Type B pancreatic cell (in vitro differentiated cells): ENCODE data around the gene ITSN2. TPM values are rescaled to one million over a fixed set of nuclear protein-coding genes. Genes with fewer than 3 reads are reported as not detected.

Experiments
- DNase-seq: peaks from one replicate; pipeline ENCODE4 v3.0.0; 2021; ENCODE audit warnings: mixed read lengths; ENCODE audit not compliant: unreplicated experiment; ENCODE audit errors: extremely low spot score
- H3K27ac Mint-ChIP-seq: 2 replicates; pipeline ENCODE4 v1.8.0; 2021; ENCODE audit warnings: mild to moderate bottlenecking, mixed read lengths
- H3K27me3 Mint-ChIP-seq: 2 replicates; pipeline ENCODE4 v1.8.0; 2021; ENCODE audit warnings: mixed read lengths
- H3K36me3 Mint-ChIP-seq: 2 replicates; pipeline ENCODE4 v1.8.0; 2021; ENCODE audit warnings: mixed read lengths
- H3K4me1 Mint-ChIP-seq: one replicate; pipeline ENCODE4 v1.8.0; 2021; ENCODE audit warnings: mixed read lengths; ENCODE audit not compliant: unreplicated experiment
- H3K4me3 Mint-ChIP-seq: 2 replicates; pipeline ENCODE4 v1.8.0; 2021; ENCODE audit warnings: mild to moderate bottlenecking, mixed read lengths
- H3K9me3 Mint-ChIP-seq: 2 replicates; pipeline ENCODE4 v1.8.0; 2021; ENCODE audit warnings: mixed read lengths
- CTCF ChIP-seq: fragments of 200-600 bp; sonication (generic); conservative IDR thresholded peaks from 2 replicates; pipeline ENCODE4 v1.5.0; 2021; ENCODE audit warnings: antibody characterized with exemption, mild to moderate bottlenecking
- total RNA-seq: library from RNA; stranded (reverse); gene quantifications from 2 replicates; pipeline ENCODE4 v1.2.1, GENCODE V29; 2021; ENCODE audit warnings: low replicate concordance

The ITSN2 gene
- total RNA-seq, 1 donor from 2014 or later: 18.9 TPM

- Mint-ChIP-seq H3K4me3 (no peak overlapping the region), H3K9me3 (no peaks in the 10 kb centered on the region), H3K27ac (no peak overlapping the region), H3K4me1 (peaks cover 15% of the 10 kb centered on the region), H3K36me3 (no peaks in the 10 kb centered on the region), H3K27me3 (no peaks in the 10 kb centered on the region)
- TF ChIP-seq CTCF: no peak
- DNase-seq: no peak
Measured at GRCh38 chr2:24402242-24403097, 42.1 kb upstream of the ITSN2 start.

GRCh38 chr2:24400207-24400907, 40.0 kb upstream of the ITSN2 start:
- Mint-ChIP-seq H3K4me3 (no peak overlapping the region), H3K27ac (no peak overlapping the region), H3K9me3 (no peaks in the 10 kb centered on the region), H3K27me3 (no peaks in the 10 kb centered on the region), H3K36me3 (no peaks in the 10 kb centered on the region), H3K4me1 (peaks cover 15% of the 10 kb centered on the region)
- DNase-seq: no peak
- no peak for TF ChIP-seq CTCF

GRCh38 chr2:24399434-24400206, 39.3 kb upstream of the ITSN2 start:
- Mint-ChIP-seq H3K4me3 (no peak overlapping the region), H3K9me3 (no peaks in the 10 kb centered on the region), H3K36me3 (no peaks in the 10 kb centered on the region), H3K27ac (no peak overlapping the region), H3K4me1 (peaks cover 15% of the 10 kb centered on the region), H3K27me3 (no peaks in the 10 kb centered on the region)
- TF ChIP-seq CTCF: no peak
- no peak for DNase-seq

GRCh38 chr2:24394998-24395397, 34.7 kb upstream of the ITSN2 start:
- Mint-ChIP-seq H3K27ac (no peak overlapping the region), H3K4me1 (peaks cover 6% of the 10 kb centered on the region), H3K36me3 (no peaks in the 10 kb centered on the region), H3K9me3 (no peaks in the 10 kb centered on the region), H3K4me3 (no peak overlapping the region), H3K27me3 (no peaks in the 10 kb centered on the region)
- TF ChIP-seq CTCF: no peak
- no peak for DNase-seq

GRCh38 chr2:24392542-24393059, 32.3 kb upstream of the ITSN2 start:
- Mint-ChIP-seq H3K9me3 (no peaks in the 10 kb centered on the region), H3K27me3 (no peaks in the 10 kb centered on the region), H3K4me1 (no peaks in the 10 kb centered on the region), H3K27ac (no peak overlapping the region), H3K4me3 (no peak overlapping the region), H3K36me3 (no peaks in the 10 kb centered on the region)
- no peak for TF ChIP-seq CTCF
- no peak for DNase-seq
